GM12891 (cell line): ENCODE measurements around the gene ZNF827.
"Not testable (repeated sequence)": the region's sequence is repeated elsewhere in the genome, so short reads cannot be mapped to it uniquely, and the experiment has no call there.

Experiments
- DNase-seq: peaks from one replicate; pipeline ENCODE4 v3.0.0; 2011; ENCODE audit warnings: low spot score; ENCODE audit not compliant: insufficient read length
- FAIRE-seq: peaks from 2 replicates; lab custom pipeline; 2011; peaks lifted over from hg19 to GRCh38; lab: Jason Lieb, UNC
- PAX5 ChIP-seq: IDR thresholded peaks from 2 replicates; pipeline ENCODE4 v1.6.1; 2011; ENCODE audit warnings: low read length, moderate library complexity, mild to moderate bottlenecking; ENCODE audit not compliant: insufficient read depth, severe bottlenecking
- POLR2A ChIP-seq: IDR thresholded peaks from 2 replicates; pipeline ENCODE4 v1.6.1; 2011; ENCODE audit warnings: low read depth, low read length, control low read depth
- POLR2AphosphoS5 ChIP-seq: IDR thresholded peaks from 2 replicates; pipeline ENCODE4 v1.6.1; 2011; ENCODE audit warnings: low read depth, low read length, control low read depth
- POU2F2 ChIP-seq: IDR thresholded peaks from 2 replicates; pipeline ENCODE4 v1.6.1; 2011; ENCODE audit warnings: low read depth, mild to moderate bottlenecking, control low read depth, low read length, moderate library complexity
- SPI1 ChIP-seq: IDR thresholded peaks from 2 replicates; pipeline ENCODE4 v1.6.1; 2011; ENCODE audit warnings: low read depth, low read length, control low read depth
- TAF1 ChIP-seq: IDR thresholded peaks from 2 replicates; pipeline ENCODE4 v1.6.1; 2011; ENCODE audit warnings: low read depth, low read length, control low read depth

The ZNF827 gene

GRCh38 chr4:145840801-145841200 lies 97.8 kb downstream of the ZNF827 start:
- TF ChIP-seq SPI1 (peak; percentile 85), TAF1 (no peak)
- FAIRE-seq = no peak
- no peak for DNase-seq

- peak; percentile 84 for FAIRE-seq
- DNase-seq = peak; percentile 23
- no peak for TF ChIP-seq PAX5
- no peak for TF ChIP-seq POU2F2
- no peak for TF ChIP-seq TAF1
- no peak for TF ChIP-seq SPI1
- TF ChIP-seq POLR2AphosphoS5 = no peak
- no peak for TF ChIP-seq POLR2A
Observed at GRCh38 chr4:145840162-145840768, 98.4 kb downstream of the ZNF827 start.

GRCh38 chr4:145839151-145839550 lies 99.5 kb downstream of the ZNF827 start:
- DNase-seq = no peak
- FAIRE-seq = no peak
- TF ChIP-seq POU2F2 (no peak), POLR2AphosphoS5 (no peak), SPI1 (no peak), POLR2A (no peak), PAX5 (no peak), TAF1 (no peak)

- FAIRE-seq, DNase-seq: not testable (repeated sequence)
Observed at GRCh38 chr4:145832384-145832783, 106.2 kb downstream of the ZNF827 start.

GRCh38 chr4:145830699-145831098 lies 107.9 kb downstream of the ZNF827 start:
- FAIRE-seq (peak; percentile 80), DNase-seq (peak; percentile 28)
- TF ChIP-seq TAF1 = no peak
- peak; percentile 70 for TF ChIP-seq SPI1

- TF ChIP-seq POU2F2 (0 out of 2 replicates have a peak, but pooled peaks have one; percentile 29), POLR2A (no peak), SPI1 (peak; percentile 70), TAF1 (no peak), POLR2AphosphoS5 (no peak), PAX5 (no peak)
- DNase-seq (no peak), FAIRE-seq (peak; percentile 73)
Observed at GRCh38 chr4:145829629-145830395, 108.8 kb downstream of the ZNF827 start.

- DNase-seq = peak; percentile 38
Observed at GRCh38 chr4:145828802-145829485, 109.7 kb downstream of the ZNF827 start.

GRCh38 chr4:145827885-145828284 lies 110.7 kb downstream of the ZNF827 start:
- FAIRE-seq (peak; percentile 81), DNase-seq (no peak)
- no peak for TF ChIP-seq TAF1
- TF ChIP-seq POLR2AphosphoS5 = no peak
- no peak for TF ChIP-seq PAX5
- TF ChIP-seq POU2F2 = no peak
- no peak for TF ChIP-seq SPI1
- no peak for TF ChIP-seq POLR2A

More at GRCh38 chr4:145828802-145829485, 109.7 kb downstream of the ZNF827 start:
- peak; percentile 90 for FAIRE-seq
- TF ChIP-seq PAX5 (no peak), POLR2A (no peak), TAF1 (no peak), POLR2AphosphoS5 (no peak), SPI1 (no peak), POU2F2 (no peak)

- DNase-seq (no peak), FAIRE-seq (no peak)
- TF ChIP-seq SPI1 (no peak), POLR2AphosphoS5 (no peak), POU2F2 (no peak)
Observed at GRCh38 chr4:145825255-145825654, 113.4 kb downstream of the ZNF827 start.

- FAIRE-seq = no peak
- DNase-seq = no peak
Observed at GRCh38 chr4:145824463-145824862, 114.2 kb downstream of the ZNF827 start.

More at GRCh38 chr4:145824463-145824862, 114.2 kb downstream of the ZNF827 start:
- TF ChIP-seq TAF1 (no peak), POLR2A (no peak), SPI1 (no peak), POLR2AphosphoS5 (no peak), POU2F2 (no peak), PAX5 (no peak)
